GM12891 (cell line): ENCODE results near the gene EIF4A2.
A peak's percentile ranks its signal among the peaks of the same experiment; 100 is the strongest.
"Not testable (repeated sequence)": the region's sequence is repeated elsewhere in the genome, so short reads cannot be mapped to it uniquely, and the experiment has no call there.

Experiments
- DNase-seq: peaks from one replicate; pipeline ENCODE4 v3.0.0; 2011; ENCODE audit warnings: low spot score; ENCODE audit not compliant: insufficient read length
- FAIRE-seq: peaks from 2 replicates; lab custom pipeline; 2011; peaks lifted over from hg19 to GRCh38; lab: Jason Lieb, UNC
- PAX5 ChIP-seq: IDR thresholded peaks from 2 replicates; pipeline ENCODE4 v1.6.1; 2011; ENCODE audit warnings: low read length, moderate library complexity, mild to moderate bottlenecking; ENCODE audit not compliant: insufficient read depth, severe bottlenecking
- POLR2A ChIP-seq: IDR thresholded peaks from 2 replicates; pipeline ENCODE4 v1.6.1; 2011; ENCODE audit warnings: low read depth, low read length, control low read depth
- POLR2AphosphoS5 ChIP-seq: IDR thresholded peaks from 2 replicates; pipeline ENCODE4 v1.6.1; 2011; ENCODE audit warnings: low read depth, low read length, control low read depth
- POU2F2 ChIP-seq: IDR thresholded peaks from 2 replicates; pipeline ENCODE4 v1.6.1; 2011; ENCODE audit warnings: low read depth, mild to moderate bottlenecking, control low read depth, low read length, moderate library complexity
- SPI1 ChIP-seq: IDR thresholded peaks from 2 replicates; pipeline ENCODE4 v1.6.1; 2011; ENCODE audit warnings: low read depth, low read length, control low read depth
- TAF1 ChIP-seq: IDR thresholded peaks from 2 replicates; pipeline ENCODE4 v1.6.1; 2011; ENCODE audit warnings: low read depth, low read length, control low read depth

Gene EIF4A2

GRCh38 chr3:186818516-186818915 lies 35.1 kb downstream of the EIF4A2 start:
- DNase-seq, result no peak
- TF ChIP-seq POLR2A, result no peak
- no peak for TF ChIP-seq SPI1
- TF ChIP-seq POU2F2, result no peak
- no peak for TF ChIP-seq PAX5
- TF ChIP-seq TAF1, result no peak
- no peak for TF ChIP-seq POLR2AphosphoS5
- no peak for FAIRE-seq

GRCh38 chr3:186818956-186819355 lies 35.6 kb downstream of the EIF4A2 start:
- DNase-seq, result no peak
- no peak for TF ChIP-seq TAF1
- TF ChIP-seq POU2F2, result no peak
- TF ChIP-seq PAX5, result no peak
- no peak for TF ChIP-seq POLR2AphosphoS5
- no peak for TF ChIP-seq SPI1
- no peak for TF ChIP-seq POLR2A
- FAIRE-seq, result no peak

- FAIRE-seq, result no peak
- no peak for DNase-seq
- no peak for TF ChIP-seq POU2F2
- no peak for TF ChIP-seq SPI1
- no peak for TF ChIP-seq POLR2A
- no peak for TF ChIP-seq PAX5
- no peak for TF ChIP-seq POLR2AphosphoS5
- no peak for TF ChIP-seq TAF1
These were observed 38.3 kb downstream of the EIF4A2 start for GRCh38 chr3:186821429-186822387.

GRCh38 chr3:186822388-186822759 lies 39.0 kb downstream of the EIF4A2 start:
- FAIRE-seq, DNase-seq: not testable (repeated sequence)

GRCh38 chr3:186823386-186823785 lies 40.0 kb downstream of the EIF4A2 start:
- FAIRE-seq (no peak), DNase-seq (no peak)
- TF ChIP-seq POLR2A (no peak), SPI1 (no peak), PAX5 (no peak), POLR2AphosphoS5 (no peak), POU2F2 (no peak), TAF1 (no peak)

- DNase-seq, result no peak
- TF ChIP-seq POU2F2 (no peak), POLR2A (no peak), PAX5 (no peak), TAF1 (no peak), SPI1 (no peak), POLR2AphosphoS5 (no peak)
- no peak for FAIRE-seq
These were observed 41.2 kb downstream of the EIF4A2 start for GRCh38 chr3:186824430-186825139.

- DNase-seq (no peak), FAIRE-seq (no peak)
These were observed 42.0 kb downstream of the EIF4A2 start for GRCh38 chr3:186825294-186825821.

GRCh38 chr3:186825872-186826409 lies 42.6 kb downstream of the EIF4A2 start:
- no peak for DNase-seq
- no peak for TF ChIP-seq TAF1
- TF ChIP-seq PAX5, result no peak
- no peak for TF ChIP-seq POU2F2
- no peak for TF ChIP-seq POLR2A
- no peak for TF ChIP-seq SPI1
- no peak for TF ChIP-seq POLR2AphosphoS5
- peak; percentile 77 for FAIRE-seq

More at GRCh38 chr3:186825294-186825821, 42.0 kb downstream of the EIF4A2 start:
- TF ChIP-seq POLR2AphosphoS5 (no peak), SPI1 (no peak), POU2F2 (no peak), PAX5 (no peak), POLR2A (no peak), TAF1 (no peak)
